Stimulated activated CD4-positive, alpha-beta T cell treated with anti-CD3 and anti-CD28 coated beads, TNF-alpha, amount 100 ng/mL, for 24 hours (primary cell): ENCODE results near the gene MARCHF6.
"Not testable (repeated sequence)": the region's sequence is repeated elsewhere in the genome, so short reads cannot be mapped to it uniquely, and the experiment has no call there.

Source experiments
- DNase-seq, 3 experiments: peaks; one replicate each; pipeline ENCODE4 v3.0.0-alpha.2; 2020; ENCODE audit warnings: low read depth in 3 of 3

The MARCHF6 gene

GRCh38 chr5:10324518-10325370, 28.8 kb upstream of the MARCHF6 start:
- DNase-seq = no peak

- DNase-seq = no peak
Observed at GRCh38 chr5:10328323-10328722, 25.2 kb upstream of the MARCHF6 start.

- DNase-seq = no peak
Observed at GRCh38 chr5:10329446-10329819, 24.1 kb upstream of the MARCHF6 start.

GRCh38 chr5:10329820-10330481, 23.5 kb upstream of the MARCHF6 start:
- DNase-seq = no peak

- no peak for DNase-seq
Observed at GRCh38 chr5:10330511-10331230, 22.8 kb upstream of the MARCHF6 start.

- no peak for DNase-seq
Observed at GRCh38 chr5:10331341-10331796, 22.1 kb upstream of the MARCHF6 start.

- no peak for DNase-seq
Observed at GRCh38 chr5:10332301-10332700, 21.2 kb upstream of the MARCHF6 start.

GRCh38 chr5:10333154-10334006, 20.1 kb upstream of the MARCHF6 start:
- peak in 1 of 3 experiments; percentile 9 for DNase-seq

GRCh38 chr5:10334831-10335230, 18.7 kb upstream of the MARCHF6 start:
- DNase-seq = no peak

- DNase-seq = no peak
Observed at GRCh38 chr5:10335711-10336470, 17.6 kb upstream of the MARCHF6 start.

- no peak for DNase-seq
Observed at GRCh38 chr5:10337107-10337506, 16.4 kb upstream of the MARCHF6 start.

- no peak for DNase-seq
Observed at GRCh38 chr5:10337986-10338385, 15.5 kb upstream of the MARCHF6 start.

- DNase-seq = no peak
Observed at GRCh38 chr5:10338686-10339057, 14.8 kb upstream of the MARCHF6 start.

- no peak for DNase-seq
Observed at GRCh38 chr5:10339058-10339811, 14.3 kb upstream of the MARCHF6 start.

GRCh38 chr5:10339958-10340357, 13.5 kb upstream of the MARCHF6 start:
- no peak for DNase-seq

- no peak for DNase-seq
Observed at GRCh38 chr5:10343486-10343885, 10.0 kb upstream of the MARCHF6 start.

GRCh38 chr5:10344461-10345106, 8.9 kb upstream of the MARCHF6 start:
- not testable (repeated sequence) for DNase-seq

GRCh38 chr5:10348258-10348657, 5.2 kb upstream of the MARCHF6 start:
- no peak for DNase-seq

GRCh38 chr5:10351199-10351905, 2.1 kb upstream of the MARCHF6 start:
- no peak for DNase-seq
